ENCODE measurements around the gene SPANXN3.
"Not testable (repeated sequence)": the region's sequence is repeated elsewhere in the genome, so short reads cannot be mapped to it uniquely, and the experiment has no call there.

SPANXN3 gene, protein sequence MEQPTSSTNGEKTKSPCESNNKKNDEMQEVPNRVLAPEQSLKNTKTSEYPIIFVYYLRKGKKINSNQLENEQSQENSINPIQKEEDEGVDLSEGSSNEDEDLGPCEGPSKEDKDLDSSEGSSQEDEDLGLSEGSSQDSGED

DNA sequence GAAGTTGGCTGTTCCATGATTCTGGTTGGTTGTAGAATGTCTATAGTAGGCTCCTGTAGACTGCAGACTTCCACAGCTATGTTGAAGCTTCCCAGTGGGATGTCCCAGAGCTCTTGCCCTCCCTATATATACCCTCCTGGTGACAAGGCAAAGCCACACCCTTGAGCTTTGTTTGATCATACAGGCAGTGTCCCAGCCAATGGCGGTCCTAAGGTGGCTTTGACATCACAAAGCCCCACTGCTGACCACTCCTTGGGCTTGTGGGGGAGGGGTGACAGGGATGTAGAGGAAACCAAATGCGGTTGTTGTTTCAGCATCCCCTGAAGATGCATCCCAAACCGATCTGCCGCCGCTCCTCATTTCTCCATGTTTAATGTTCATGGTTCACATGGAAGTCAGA, at the start of gene SPANXN3:
Gene SPANXN3 (minus strand): TSS at position 101 of the 400 bp plus-strand sequence. CDS start 84 bp downstream, at position 17.
- DNase-seq = not testable (repeated sequence)

DNA sequence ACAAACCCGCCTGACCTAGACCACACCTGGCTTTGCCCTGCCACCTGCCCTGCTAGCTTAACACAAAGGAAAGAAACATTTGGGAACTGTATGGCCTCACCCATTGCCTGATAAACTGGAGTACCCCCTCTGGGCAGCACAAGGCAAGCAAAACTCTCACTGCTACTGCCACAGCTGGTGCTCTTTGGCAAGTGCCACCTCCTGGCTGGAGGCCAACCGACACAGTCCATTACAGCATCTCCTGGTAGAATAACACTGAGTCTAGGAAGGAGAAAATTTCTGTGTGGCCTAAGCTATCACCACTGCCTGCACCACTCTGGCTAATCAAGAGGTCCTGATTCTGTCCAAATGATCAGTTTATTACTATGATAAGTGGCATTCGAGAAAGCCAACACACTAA, 18.9 kb upstream of the SPANXN3 start:
- DNase-seq = no peak

DNA sequence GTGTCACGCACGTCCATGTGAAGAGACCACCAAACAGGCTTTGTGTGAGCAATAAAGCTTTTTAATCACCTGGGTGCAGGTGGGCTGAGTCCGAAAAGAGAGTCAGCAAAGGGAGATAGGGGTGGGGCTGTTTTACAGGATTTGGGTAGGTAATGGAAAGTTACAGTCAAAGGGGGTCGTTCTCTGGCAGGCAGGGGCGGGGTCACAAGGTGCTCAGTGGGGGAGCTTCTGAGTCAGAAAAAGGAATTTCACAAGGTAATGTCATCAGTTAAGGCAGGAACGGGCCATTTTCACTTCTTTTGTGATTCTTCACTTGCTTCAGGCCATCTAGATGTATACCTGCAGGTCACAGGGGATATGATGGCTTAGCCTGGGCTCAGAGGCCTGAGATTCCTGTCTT, 15.1 kb downstream of the SPANXN3 start:
- DNase-seq = not testable (repeated sequence)

DNA sequence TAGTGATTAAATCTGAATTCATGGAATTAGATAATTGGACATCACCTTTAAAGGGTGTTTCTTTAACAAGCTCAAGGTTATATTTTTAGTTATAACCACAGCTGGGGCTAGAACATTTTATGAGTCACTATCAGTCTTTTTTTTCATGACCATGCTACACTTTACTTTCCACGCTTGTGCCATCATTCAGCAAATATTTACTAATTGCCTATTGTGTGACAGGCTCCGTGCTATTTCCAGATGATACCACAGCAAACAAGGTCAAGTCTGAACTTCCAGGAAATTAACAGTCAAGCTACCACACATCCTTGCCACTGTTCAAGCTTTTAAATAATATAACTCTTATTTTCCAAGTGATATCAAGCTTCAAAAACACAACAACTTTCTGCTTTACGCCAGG, 16.5 kb downstream of the SPANXN3 start:
- no peak for DNase-seq

DNA sequence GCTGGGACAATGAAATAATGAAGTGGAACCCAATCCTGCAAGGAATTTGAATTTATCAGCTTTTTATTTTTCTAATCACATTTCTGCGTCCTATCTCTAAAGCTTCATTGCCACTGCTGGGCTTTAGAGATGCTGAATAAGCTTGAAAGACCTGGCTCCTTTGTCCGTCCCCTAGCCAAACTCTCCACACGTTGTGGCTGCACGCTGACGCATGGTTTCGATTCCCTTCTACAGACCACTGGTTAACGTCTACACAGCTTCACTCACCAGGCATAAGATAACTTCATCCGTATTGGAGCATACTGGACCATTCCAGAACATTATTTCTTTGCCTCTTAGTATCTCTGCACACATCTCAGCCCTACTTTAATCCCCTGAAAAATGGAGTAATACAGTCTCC, 31.2 kb downstream of the SPANXN3 start:
- no peak for DNase-seq

DNA sequence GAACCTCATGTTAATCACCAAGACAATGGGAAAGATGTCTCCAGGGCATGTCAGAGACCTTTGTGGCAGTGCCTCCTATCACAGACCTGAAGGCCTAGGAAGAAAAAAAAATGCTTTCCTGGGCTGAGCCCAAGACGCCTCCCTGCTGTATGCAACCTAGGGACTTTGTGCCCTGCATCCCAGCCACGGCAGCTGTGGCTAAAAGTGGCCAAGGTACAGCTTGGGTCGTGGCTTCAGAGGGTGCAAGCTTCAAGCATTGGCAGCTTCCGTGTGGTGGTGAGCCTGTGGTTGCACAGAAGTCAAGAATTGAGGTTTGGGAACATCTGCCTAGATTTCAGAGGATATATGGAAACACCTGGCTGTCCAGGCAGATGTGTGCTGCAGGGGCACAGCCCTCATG, 40.5 kb downstream of the SPANXN3 start:
- no peak for DNase-seq

DNA sequence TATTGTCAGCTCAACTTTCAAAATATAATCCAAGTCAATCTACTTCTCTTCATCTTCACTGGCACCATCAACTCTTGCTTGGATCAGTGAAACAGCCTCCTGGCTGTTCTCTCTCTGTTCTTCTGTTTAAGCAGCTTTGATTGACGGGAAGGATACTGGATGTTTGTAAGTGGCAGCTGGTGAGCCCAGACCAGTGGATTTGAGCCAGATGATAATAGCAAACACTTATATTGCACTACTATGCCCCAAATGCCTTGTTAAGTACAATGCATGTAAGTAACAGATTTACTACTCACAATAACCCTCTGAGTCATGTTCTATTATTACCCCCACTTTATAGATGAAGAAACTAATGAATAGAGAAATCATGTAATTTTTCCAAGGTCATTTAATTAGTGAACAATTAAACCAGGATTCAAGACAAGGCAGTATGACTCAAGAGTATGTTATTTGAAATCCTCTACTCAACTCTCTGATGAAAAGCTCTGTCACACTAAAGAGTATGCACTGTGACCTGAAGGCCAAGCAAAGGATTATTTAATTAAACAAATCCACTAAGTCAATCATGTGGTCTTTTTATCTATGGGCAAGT, 44.8 kb downstream of the SPANXN3 start:
- DNase-seq = no peak

DNA sequence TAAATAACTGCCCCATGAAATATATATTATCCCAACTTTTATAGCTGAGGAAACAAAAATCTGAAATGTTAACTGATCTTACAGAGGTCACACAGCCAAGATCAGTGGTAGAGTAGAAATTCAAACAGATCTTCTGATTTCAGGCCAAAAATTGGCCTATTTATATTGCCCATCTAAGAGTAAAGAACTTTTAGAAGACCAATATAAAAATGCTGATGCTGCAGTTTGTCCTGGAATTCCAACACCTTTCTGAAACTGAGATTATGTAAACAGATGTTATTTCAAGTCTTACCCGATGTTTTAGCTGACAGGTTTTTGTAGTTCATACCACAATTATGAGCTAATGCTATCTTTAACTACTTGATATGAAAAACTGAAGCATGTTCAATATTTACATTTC, 51.1 kb downstream of the SPANXN3 start:
- no peak for DNase-seq

DNA sequence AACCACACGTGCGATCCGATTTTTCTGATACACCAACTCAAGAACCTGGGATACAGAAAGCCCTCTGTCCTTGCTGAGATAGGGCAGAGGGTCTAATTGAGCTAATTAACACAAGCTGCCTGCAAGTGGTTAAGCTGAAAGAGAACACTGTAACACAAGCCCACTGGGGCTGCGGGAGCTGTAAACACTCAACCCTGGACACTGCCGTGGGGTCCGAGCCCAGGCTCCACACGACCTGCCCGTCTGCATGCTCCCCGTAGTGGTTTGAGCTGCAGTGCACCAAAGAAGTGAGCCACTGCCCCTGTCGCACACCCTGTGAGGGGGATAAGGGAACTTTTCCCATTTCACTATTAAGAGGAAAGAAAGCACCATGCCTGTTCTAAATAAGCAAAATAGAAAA, 54.6 kb downstream of the SPANXN3 start:
- DNase-seq = no peak

DNA sequence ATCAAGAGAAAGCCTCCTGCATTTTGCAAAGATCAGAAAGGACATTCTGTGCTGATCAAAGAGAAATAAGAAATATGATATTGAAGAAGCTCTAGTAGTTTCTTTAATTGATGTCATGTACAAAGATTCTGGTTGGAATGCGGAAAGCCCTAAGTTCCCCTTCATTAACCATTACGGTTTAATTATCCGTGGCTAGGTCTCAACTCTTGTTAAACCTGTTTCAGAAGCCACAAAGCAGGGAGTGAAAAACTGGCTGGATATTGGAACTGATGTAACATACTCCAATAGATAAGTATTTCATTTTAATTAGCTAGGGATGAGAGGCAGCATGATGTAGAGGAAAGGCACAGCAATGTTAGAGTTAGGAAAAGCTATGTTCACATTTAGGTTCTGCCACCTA, 55.7 kb downstream of the SPANXN3 start:
- no peak for DNase-seq
